Keratinocyte (primary cell): Measurements from ENCODE around the gene CCDC148. TPM values are rescaled to one million over a fixed set of nuclear protein-coding genes. Genes with fewer than 3 reads are reported as not detected.

Source experiments
- DNase-seq: peaks from one replicate; pipeline ENCODE4 v3.0.0-alpha.2; 2011; ENCODE audit warnings: low read depth, missing footprints, low spot score
- FAIRE-seq: peaks from 2 replicates; lab custom pipeline; 2011; peaks lifted over from hg19 to GRCh38; lab: Jason Lieb, UNC
- H2AFZ ChIP-seq: 2 replicates; pipeline ENCODE4 v1.6.0; 2012; ENCODE audit warnings: low read length, control low read depth, inconsistent platforms; ENCODE audit not compliant: control insufficient read depth
- H3K27ac ChIP-seq: 2 replicates; pipeline ENCODE4 v1.5.1; 2011; ENCODE audit warnings: low read length; ENCODE audit not compliant: control insufficient read depth, insufficient read depth
- H3K27me3 ChIP-seq: 3 replicates; pipeline ENCODE4 v1.6.0; 2011; ENCODE audit warnings: low read length; ENCODE audit not compliant: control insufficient read depth, insufficient read depth; ENCODE audit errors: extremely low read depth
- H3K36me3 ChIP-seq, 2 experiments: 2 replicates in 1 of 2; 3 replicates in 1 of 2; pipeline ENCODE4 v1.5.1; 2011; ENCODE audit warnings: low read length in 2 of 2, mild to moderate bottlenecking in 1 of 2; ENCODE audit not compliant: control insufficient read depth in 2 of 2, insufficient read depth in 2 of 2; ENCODE audit errors: extremely low read depth in 1 of 2
- H3K4me1 ChIP-seq: 3 replicates; pipeline ENCODE4 v1.5.1; 2011; ENCODE audit warnings: low read length; ENCODE audit not compliant: control insufficient read depth, insufficient read depth; ENCODE audit errors: extremely low read depth
- H3K4me2 ChIP-seq: 3 replicates; pipeline ENCODE4 v1.6.0; 2011; ENCODE audit warnings: low read depth, low read length; ENCODE audit not compliant: control insufficient read depth, insufficient read depth; ENCODE audit errors: extremely low read depth
- H3K4me3 ChIP-seq, 3 experiments: fragments of 200-600 bp in 1 of 3; sonication (generic) in 1 of 3; 2 replicates in 2 of 3; 3 replicates in 1 of 3; pipeline ENCODE4 v1.5.1; 2011 to 2016; ENCODE audit warnings: low read length in 3 of 3, mild to moderate bottlenecking in 3 of 3, control low read depth in 2 of 3, inconsistent platforms in 1 of 3, low read depth in 1 of 3, mixed read lengths in 1 of 3, mixed run types in 1 of 3, moderate library complexity in 1 of 3; ENCODE audit not compliant: control insufficient read depth in 2 of 3, insufficient read depth in 2 of 3; ENCODE audit errors: extremely low read depth in 1 of 3
- H3K79me2 ChIP-seq: 2 replicates; pipeline ENCODE4 v1.6.0; 2012; ENCODE audit warnings: low read length; ENCODE audit not compliant: control insufficient read depth, insufficient read depth
- H3K9ac ChIP-seq: 3 replicates; pipeline ENCODE4 v1.6.0; 2011; ENCODE audit warnings: low read length; ENCODE audit not compliant: control insufficient read depth, insufficient read depth; ENCODE audit errors: extremely low read depth
- H3K9me1 ChIP-seq: 3 replicates; pipeline ENCODE4 v1.6.0; 2011; ENCODE audit warnings: low read length; ENCODE audit not compliant: control insufficient read depth, insufficient read depth; ENCODE audit errors: extremely low read depth
- H3K9me3 ChIP-seq: 2 replicates; pipeline ENCODE4 v1.5.1; 2012; ENCODE audit warnings: low read depth, low read length; ENCODE audit not compliant: control insufficient read depth
- H4K20me1 ChIP-seq: 3 replicates; pipeline ENCODE4 v1.6.0; 2011; ENCODE audit warnings: low read length; ENCODE audit not compliant: control insufficient read depth, insufficient read depth; ENCODE audit errors: extremely low read depth
- CTCF ChIP-seq, 3 experiments: IDR thresholded peaks in 1 of 3; conservative IDR thresholded peaks in 1 of 3; optimal IDR thresholded peaks in 1 of 3; 2 replicates in 2 of 3; 3 replicates in 1 of 3; pipeline versions ENCODE3 to v1.5.1; 2011; ENCODE audit warnings: low read length in 3 of 3, mild to moderate bottlenecking in 3 of 3, moderate library complexity in 2 of 3, control low read depth in 1 of 3, inconsistent platforms in 1 of 3; ENCODE audit not compliant: insufficient read depth in 2 of 3; ENCODE audit errors: extremely low read depth in 1 of 3
- EZH2 ChIP-seq: IDR thresholded peaks from one replicate; pipeline ENCODE4 v1.6.1; 2012; ENCODE audit warnings: inconsistent platforms, mild to moderate bottlenecking, low read length, moderate library complexity
- dilution Hi-C: fragments of 300-500 bp; cut with MboI; formaldehyde crosslinking; loops from one replicate; pipeline ENCODE4 v1.7.0; 2020; ENCODE audit warnings: low sequenced_read_pairs; ENCODE audit not compliant: extremely low pct_ligation_motif_present
- polyA plus RNA-seq, 5 experiments: library from polyadenylated mRNA; depleted of rRNA in 3 of 5; stranded (reverse) in 3 of 5; stranded (forward) in 1 of 5; unstranded in 1 of 5; fragments of >200 nt; gene quantifications; 1 replicate in 1 of 5; 2 replicates in 3 of 5; 3 replicates in 1 of 5; pipeline versions ENCODE4 v1.2.1 to v1.2.3, GENCODE V29; 2011 to 2012; ENCODE audit warnings: missing spikeins in 2 of 5, low read depth in 1 of 5, low replicate concordance in 1 of 5

CCDC148 gene
- polyA plus RNA-seq, 1 donor (not counting 4 experiments of a cell fraction or from before 2014, with no cell fraction given): 0.39 TPM

GRCh38 chr2:158191076-158191895 is 265.3 kb downstream of the CCDC148 start:
- no peaks in the 10 kb centered on the region for H3K9me3 ChIP-seq
- H3K36me3 ChIP-seq: no peaks in the 10 kb centered on the region
- peaks cover 2% of the 10 kb centered on the region for H3K4me1 ChIP-seq
- no peaks in the 10 kb centered on the region for H3K27me3 ChIP-seq
- no peaks in the 10 kb centered on the region for H3K9me1 ChIP-seq
- no peaks in the 10 kb centered on the region for H3K79me2 ChIP-seq
- H3K27ac ChIP-seq: no peak overlapping the region
- FAIRE-seq: no peak
- no peak for DNase-seq
- peaks cover 2% of the 10 kb centered on the region for H4K20me1 ChIP-seq
- H3K9ac ChIP-seq: no peak overlapping the region
- TF ChIP-seq EZH2: no peak
- no peak for TF ChIP-seq CTCF (optimal IDR thresholded peaks at IDR 0.05 in 1 of 3, IDR thresholded peaks at IDR 0.05 in 1 of 3, conservative IDR thresholded peaks at IDR 0.05 in 1 of 3; ENCODE audit: extremely low read depth in 1 of 3, insufficient read depth in 2 of 3, low read length in 3 of 3)
- dilution Hi-C loops: no loop called here
- no peak overlapping the region for H3K4me3 ChIP-seq
- H2AFZ ChIP-seq: no peak overlapping the region
- H3K4me2 ChIP-seq: peak overlapping the region; percentile 5

- Histone ChIP-seq H3K4me1 (peaks cover 2% of the 10 kb centered on the region), H3K9me3 (no peaks in the 10 kb centered on the region), H3K4me3 (no peak overlapping the region), H3K9me1 (no peaks in the 10 kb centered on the region), H3K27ac (no peak overlapping the region), H4K20me1 (peaks cover 2% of the 10 kb centered on the region), H3K27me3 (peaks cover 3% of the 10 kb centered on the region), H3K9ac (no peak overlapping the region), H3K4me2 (no peak overlapping the region), H2AFZ (no peak overlapping the region), H3K79me2 (no peaks in the 10 kb centered on the region), H3K36me3 (no peaks in the 10 kb centered on the region)
- DNase-seq (no peak), FAIRE-seq (no peak)
- TF ChIP-seq EZH2: no peak
- dilution Hi-C loops: no loop called here
These were observed 267.0 kb downstream of the CCDC148 start for GRCh38 chr2:158189526-158189925.
